Left kidney (tissue), 2 donors: ENCODE measurements around the gene AAK1. TPM values are rescaled to one million over a fixed set of nuclear protein-coding genes. Genes with fewer than 3 reads are reported as not detected.

Experiments used
- DNase-seq: peaks from one replicate; pipeline ENCODE4 v3.0.0-alpha.2; 2013
- polyA plus RNA-seq: library from polyadenylated mRNA; unstranded; fragments of 120-200 nt; gene quantifications from one replicate; pipeline ENCODE4 v1.2.1, GENCODE V29; 2013; ENCODE audit not compliant: insufficient read length

The AAK1 gene
- polyA plus RNA-seq, 1 donor = 26.5 TPM

DNA sequence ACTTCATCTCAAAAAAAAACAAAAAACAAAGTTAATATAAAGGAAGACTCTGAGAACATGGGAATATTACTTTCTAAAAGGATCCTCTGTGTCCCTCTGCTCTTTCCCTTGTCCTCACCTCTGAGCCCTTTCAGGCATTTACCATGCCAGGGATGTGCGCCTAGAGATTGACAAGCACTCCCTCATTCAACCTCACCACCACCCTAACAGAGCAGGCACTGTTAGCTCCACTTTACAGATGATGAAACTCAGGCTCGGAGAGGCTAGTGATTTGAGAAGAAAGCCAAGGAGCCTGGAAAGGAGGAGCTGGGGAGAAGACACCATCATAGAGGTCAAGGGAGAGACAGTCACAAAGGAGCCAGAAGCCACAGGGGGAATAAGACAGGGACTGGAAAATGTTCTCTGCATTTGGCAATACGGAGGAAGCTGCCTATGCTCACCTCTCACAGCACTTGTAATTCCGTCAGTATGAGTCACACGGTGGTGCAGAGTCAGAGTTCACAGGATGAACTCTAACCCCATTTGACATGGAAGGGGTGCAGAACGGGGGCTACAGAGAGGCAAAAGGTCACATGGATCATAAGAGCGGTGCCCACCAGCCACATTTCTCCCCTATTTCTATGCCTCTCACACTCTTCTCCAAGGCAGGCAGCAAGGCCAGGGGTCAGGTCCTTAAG lies 104.5 kb downstream of the AAK1 start:
- no peak for DNase-seq

DNA sequence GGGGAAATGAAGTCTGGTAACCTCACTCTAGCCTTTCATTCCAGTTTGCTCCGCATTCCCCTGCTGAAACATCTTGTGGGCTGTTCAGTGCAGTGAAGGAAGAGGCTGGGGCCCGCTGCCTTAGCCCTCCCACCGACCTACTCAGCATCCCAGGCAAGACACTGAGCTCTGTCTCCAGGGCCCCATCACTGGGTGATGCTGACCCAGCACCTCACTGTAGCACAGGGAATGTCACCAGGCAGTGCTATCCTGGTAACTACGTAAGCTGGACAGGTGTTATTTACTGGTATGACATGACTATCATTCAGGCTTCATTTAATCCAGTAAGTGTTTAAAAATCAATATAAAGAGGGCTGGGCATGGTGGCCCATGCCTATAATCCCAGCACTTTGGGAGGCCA lies 105.3 kb downstream of the AAK1 start:
- no peak for DNase-seq

DNA sequence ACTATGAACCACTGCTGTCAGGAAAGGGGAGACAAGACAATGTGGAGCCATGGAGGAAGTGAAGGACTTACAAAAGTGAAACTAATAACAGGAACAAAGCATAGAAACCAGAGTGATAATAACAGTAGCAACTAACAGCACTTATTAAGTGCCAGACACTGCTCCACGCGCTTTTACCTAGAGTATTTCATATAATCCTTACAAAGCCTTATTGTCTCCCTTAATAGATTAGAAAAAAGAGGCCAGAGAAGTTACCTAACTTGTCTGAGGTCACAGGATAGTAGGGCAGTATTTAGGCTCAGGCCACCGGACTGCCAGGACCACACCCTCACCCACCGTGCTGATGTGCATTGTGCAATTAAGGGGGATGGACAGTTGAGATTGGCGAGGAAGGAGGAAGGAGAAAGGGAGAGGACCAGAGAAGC lies 107.7 kb downstream of the AAK1 start:
- DNase-seq = no peak

DNA sequence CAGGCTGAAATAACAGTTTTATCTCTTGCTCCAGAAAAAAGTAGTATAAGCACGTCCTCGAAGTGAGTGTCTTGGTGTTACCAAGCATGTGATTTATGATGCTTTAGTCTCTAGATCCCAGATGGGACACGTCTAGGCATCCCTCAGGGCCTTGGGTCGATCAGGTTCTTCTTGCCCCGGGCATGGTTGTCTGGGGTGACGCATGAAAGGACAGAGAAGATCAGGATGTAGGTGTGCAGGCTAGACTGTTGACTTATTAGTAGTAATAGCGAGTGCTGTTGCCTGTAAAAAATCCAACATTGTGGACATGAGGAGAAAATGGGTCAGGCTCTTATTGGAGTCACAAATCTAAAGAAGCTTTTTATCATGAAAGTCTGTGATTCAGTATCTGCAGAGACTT lies 112.4 kb downstream of the AAK1 start:
- no peak for DNase-seq

DNA sequence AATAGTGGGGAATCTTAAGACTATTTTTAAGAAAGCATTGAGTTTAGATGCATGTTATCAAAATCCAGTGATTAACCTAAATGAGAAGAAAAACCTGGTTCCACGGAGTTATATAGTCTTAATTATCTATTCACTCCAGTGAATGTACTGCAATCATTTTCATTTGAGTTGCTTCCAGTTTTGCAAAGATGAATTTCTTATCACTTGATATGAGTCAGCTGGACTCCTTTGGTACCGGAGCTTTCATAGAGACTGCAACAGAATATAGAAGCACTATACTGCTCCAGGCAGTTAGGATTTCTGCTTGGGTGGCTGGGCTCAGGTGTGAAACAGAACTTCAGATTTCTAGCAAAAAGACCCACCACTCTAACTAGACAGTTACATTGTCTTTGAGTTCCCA lies 114.1 kb downstream of the AAK1 start:
- peak; percentile 2 for DNase-seq

DNA sequence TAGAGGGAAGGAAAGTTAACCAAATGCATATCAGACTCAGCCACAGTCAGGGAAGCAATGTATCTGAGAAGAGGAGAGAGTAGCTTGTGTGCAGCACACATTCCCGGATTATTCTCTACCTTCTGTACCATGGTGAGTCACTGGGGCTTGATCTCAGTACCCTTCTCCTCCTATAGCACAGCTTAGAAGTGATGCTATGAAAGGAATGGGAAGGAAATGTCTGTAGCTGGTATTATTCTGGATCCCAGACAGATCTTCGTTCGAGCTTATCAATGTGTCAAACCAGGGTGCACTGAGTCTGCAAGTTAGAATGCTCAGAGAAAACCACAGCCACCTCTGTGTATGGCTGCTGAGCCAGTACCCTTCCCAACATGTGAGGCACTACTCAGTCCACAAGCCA lies 118.3 kb downstream of the AAK1 start:
- no peak for DNase-seq

DNA sequence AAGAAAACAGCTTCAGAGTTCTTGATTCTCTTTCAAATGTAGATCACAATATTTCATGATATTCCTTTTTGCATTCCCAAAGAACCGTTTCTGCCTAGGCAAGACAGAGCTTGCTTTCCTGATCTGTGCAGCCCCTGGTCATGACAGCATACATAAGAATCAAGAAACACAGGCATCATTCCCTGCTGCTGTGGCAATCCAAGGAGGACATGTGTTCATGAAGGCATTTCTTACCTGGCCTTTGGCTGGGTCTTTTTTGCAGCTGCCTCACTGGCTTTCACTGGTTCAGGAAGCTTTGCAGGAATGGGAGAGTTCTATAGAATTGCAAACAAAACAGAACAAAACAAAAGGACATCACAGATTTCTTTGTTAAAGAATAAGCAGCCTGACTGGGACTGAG lies 118.7 kb downstream of the AAK1 start:
- DNase-seq = no peak

DNA sequence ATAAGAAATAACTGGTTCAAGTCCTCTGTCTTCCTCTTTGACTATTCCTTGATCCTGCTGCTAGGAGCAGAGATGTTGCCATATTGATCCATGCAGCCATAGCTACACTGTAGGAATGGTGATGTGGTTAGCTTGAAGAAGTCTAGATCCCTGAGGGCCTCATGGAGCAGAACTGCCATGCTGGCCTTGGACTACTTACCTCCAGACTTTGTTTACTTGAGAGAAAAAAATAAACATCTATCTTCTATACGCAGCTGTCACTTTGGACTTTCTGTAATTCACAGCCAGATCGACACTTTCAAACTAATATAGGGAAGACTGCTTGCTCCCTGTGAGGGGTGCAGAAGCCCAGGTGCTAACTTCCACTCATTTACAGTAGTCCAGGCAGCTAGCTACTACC lies 121.8 kb downstream of the AAK1 start:
- no peak for DNase-seq

DNA sequence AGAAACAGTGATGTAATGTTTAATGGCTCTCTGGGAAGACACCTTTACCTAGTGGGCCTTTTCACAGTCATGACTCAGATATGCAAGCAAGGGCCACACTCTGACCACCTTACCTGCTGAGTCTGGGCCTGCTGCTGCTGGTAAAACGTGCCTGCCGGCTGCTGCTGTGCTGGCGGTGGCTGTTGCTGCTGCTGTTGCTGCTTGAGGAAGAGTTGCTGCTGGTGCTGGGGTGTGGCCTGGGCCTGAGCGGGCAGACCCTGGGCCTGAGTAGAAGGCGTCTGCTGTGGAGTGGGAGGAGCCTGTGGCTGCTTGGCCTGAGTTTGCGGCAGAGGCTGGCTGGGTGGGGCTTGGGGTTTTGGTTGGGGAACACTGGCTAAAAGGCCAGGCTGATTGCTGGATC lies 124.7 kb downstream of the AAK1 start:
- no peak for DNase-seq

DNA sequence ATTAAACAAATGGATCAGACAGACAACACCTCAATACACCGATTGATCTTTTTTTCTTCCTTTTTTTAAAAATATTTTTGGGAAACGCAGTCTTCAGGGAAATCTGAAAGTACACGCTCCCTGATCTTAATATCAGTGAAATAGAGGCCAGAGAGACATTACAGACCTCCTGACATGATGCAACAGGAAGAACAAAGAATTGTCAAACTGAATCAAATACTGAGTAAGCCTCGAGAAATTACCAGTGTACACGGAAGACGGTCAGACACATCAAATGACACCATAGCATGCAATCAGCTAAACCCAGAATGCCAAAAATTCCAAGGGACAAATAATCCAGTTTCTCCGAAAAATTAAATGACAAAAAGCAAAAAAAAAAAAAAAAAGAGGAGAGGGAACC lies 126.1 kb downstream of the AAK1 start:
- DNase-seq = no peak

DNA sequence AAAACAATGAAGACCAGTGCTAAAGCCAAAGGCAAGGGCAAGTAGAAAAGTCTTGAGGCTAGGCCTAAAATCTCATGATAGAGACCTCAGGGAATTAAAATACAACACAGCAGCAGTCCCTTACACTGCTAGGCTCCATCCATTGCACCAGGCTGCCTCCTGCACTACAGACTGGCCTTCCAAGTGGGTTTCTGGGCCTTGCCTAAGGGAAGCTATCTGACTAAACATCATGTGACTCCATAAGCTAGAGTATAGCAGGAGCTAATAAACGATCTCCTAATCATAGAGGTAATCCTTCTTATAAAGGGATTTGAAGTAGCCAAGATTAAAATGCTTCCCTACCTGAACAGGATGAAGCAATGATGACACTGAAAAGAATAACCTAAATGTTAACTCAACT lies 128.7 kb downstream of the AAK1 start:
- DNase-seq = no peak

DNA sequence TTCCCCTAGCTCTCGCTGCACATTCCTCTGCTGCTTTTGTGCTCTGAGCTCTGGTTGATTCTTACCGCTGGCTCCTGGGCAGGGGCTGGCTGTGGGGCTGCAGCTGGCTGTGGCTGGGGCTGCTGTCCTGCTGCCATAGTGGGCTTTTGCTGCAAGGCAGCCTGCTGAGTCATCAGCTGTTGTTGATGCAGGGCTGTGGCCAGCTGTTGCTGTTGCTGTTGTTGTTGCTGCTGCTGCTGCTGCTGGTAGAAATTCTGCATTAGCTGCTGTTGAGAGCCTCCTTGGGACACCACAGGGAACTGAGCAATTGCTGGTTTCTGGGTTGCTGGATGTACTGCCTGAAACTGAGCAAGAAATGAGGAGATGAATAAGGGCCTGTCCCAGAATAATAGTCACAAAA lies 129.1 kb downstream of the AAK1 start:
- DNase-seq = peak; percentile 24

DNA sequence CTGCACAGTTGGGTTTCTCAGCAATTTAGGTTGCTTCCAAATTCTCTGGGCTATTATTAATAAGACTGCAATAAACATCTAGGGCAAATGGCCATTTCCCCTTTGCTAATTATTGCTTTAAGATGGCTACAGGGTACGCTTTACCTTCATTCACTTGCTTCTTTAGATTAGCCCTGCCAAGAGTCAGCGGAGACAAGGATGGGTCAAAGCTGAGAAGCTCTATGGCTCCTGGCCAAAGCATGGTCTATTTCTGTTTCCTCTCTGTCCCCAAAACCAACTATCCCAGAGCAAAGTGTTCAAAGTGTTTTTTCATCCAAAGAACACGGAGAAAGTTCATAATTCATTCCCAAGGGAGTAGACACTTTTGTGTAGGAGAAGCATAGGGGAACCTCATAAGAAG lies 131.1 kb downstream of the AAK1 start:
- DNase-seq = no peak

DNA sequence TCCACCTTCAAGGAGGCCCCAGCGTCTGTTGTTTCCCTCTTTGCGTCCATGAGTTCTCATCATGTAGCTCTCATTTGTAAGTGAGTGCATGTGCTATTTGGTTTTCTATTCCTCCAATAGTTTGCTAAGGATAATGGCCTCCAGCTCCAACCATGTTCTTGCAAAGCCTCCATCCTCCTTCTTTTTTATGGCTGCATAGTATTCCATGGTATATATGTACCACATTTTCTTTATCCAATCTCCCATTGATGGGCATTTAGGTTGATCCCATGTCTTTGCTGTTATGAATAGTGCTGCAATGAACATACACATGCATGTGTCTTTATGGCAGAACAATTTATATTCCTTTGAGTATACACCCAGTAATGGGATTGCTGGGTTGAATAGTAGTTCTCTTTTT lies 133.3 kb downstream of the AAK1 start:
- DNase-seq = no peak

DNA sequence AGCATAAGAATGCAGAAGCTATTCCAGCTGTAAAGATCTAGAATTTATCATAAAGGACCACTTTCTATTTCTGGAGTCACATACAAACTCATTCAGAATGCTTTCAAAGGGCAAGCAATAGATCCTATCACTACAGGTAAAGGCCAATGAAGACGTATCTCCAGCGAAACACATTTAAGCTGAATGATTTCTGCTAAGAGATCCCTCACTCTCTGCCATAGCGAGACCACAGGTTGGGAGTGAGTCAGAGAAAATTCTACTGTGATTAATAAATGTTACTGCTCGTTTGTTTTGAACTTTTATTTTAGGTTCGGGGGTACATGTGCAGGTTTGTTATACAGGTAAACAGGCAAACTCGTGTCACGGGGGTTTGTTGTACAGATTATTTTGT lies 133.8 kb downstream of the AAK1 start:
- no peak for DNase-seq

DNA sequence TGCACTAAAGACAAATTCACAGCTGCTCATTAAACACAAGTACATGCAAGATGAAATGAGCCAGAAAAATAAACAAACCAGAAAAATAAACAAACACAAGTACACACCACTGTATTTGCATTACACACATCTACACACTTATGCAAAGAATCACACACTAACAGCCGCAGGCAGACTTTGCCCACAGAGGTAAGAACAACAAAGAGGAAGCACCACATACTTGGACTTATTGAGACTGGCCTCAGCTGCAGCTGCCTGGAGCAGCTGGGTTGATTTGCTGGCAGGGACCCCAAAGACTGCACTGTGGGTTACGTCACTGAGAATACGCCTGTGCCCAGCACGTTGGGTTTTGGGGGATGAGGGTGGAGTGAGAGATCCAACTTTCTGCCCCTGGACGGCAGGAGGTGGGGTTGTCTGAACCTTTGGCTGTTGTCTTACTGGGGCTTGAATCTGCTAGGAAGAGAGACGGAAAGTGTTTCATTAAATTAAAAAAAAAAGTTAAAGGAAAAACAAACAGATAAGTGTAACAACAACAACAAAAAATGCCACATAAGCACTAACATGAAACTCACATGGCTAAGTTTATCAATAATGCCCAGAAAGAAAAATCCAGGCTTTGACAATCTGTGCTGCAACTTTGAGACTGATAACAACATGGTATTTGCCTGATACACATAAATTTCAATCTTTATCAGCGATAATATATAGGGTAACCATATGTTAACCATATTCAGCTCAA lies 134.4 kb downstream of the AAK1 start:
- no peak for DNase-seq

DNA sequence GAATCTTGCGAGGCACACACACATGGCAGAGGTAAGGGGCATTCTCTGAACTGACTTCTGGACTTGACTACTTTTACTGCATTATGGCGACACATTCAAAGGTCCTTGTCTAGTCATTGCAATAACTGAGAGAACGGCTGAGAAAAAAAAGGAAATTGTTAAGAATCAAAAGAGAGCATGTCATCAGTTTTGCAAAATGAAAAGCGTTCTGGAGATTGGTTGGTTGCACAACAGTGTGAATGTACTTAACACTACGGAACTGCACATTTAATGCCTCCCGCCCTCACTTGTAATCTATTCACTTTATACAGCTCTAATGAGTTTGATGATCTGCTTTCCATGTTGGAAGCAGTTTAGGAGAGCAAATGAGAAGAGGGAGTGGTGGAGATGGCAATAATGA lies 137.8 kb downstream of the AAK1 start:
- no peak for DNase-seq

DNA sequence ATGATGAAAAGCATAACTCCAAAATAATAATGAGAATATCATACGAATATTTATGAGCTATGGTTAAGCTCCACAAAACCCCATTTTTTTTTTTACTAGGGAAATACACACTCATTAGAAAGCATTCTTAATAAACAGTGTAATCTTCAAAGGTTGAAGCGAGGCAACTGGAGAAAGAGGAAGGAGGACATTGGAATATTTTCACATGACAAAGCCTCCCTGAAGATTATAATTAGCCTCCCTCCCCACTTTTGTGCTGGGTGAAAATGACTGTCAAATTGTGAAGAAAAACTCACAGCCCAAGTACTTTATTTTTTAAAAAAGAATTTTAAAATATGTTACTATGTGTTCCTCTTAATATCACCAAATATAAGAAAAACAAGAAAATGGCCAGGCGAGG lies 142.2 kb downstream of the AAK1 start:
- no peak for DNase-seq

DNA sequence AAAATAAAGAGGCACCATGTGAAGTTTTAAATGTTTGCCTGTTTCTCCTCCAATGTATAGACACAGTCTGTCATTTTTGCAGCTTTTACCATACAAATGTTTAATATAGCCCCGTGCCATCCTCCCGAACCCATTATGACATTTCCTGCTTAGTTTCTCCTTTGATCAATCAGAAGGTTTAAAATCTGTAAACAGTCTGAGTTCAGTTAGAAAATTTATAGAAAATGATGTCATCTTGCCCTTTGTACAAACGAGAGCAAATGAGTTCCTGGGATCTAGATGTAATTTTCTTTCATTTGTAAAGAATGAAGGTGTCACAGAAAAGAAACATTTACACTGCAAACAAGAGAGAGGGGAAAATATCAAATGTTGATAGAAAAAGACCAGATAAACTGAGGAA lies 143.6 kb downstream of the AAK1 start:
- DNase-seq = no peak

DNA sequence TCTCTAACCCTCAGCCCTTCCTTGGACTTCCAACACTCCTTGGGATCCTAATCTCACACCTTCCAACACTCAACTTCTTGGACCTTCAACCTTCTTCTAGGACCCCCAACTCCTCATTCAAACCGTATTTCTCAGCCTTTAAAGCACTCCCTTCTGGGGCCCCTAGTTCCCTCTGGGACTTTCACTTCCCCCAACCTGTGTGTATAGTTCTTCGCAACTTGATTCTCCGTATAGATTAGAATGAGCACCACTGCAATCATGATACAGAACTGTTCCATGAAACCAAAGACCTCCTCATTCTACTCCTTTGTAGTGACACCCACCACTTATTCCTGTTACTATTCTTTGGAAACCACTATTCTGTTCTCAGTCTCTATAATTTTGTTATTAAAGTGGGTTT lies 144.3 kb downstream of the AAK1 start:
- DNase-seq = no peak

DNA sequence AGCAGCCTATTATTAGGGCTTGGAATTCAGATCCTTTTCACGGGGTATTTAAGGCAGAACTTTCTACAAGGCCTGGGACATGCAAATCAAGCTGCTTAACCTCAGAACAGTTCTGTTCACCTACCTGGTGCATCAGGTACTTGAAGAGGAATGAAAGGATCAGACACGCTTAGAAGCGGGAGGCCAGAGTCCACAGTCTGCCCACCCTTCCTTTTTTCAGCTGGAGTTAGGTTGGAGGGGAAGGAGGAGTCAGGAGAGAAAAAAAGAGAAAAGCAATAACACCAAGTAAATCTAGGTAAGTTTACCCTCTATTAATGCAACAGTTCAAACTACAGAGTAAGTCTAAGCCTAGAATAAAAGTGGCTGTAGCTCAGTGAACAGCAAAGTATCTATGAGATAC lies 147.7 kb downstream of the AAK1 start:
- DNase-seq = no peak

DNA sequence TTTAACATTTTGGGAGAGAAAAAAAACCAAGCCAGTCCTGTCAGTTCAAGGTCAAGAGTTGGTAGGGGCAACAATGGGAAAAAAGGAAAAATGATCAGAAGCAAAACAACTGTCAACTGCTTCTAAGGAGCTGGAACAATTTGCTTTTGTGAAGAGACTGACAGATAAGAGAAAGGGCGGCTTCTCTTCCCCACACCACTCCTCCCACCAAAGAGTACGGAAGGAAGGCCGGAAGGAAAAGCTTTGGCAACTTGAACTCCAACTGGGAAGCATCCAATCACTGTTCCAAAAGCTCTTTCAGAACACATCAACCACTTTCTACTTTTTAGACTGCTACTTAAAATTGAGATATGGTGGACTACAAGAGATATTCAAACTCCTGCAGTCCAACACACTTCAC lies 148.5 kb downstream of the AAK1 start:
- no peak for DNase-seq

DNA sequence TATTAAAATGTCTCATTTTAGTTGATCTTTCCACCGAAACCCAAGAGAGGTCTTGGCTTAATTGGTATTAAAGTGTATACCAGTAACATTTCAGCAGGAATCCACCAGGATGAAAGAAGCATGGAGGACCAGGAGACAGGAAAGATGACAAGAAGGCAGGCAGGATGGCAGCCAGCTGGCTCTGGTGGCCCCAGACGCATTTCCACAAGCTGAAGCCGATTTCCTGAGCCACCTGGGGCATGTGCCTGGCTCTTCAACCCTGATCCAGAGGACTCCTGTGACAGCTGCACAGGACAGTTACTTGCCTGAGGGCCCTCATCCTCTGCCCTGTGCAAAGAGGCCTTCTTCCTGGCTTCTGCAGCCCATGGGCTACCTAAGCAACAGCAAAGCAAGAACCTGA lies 149.4 kb downstream of the AAK1 start:
- DNase-seq = no peak

DNA sequence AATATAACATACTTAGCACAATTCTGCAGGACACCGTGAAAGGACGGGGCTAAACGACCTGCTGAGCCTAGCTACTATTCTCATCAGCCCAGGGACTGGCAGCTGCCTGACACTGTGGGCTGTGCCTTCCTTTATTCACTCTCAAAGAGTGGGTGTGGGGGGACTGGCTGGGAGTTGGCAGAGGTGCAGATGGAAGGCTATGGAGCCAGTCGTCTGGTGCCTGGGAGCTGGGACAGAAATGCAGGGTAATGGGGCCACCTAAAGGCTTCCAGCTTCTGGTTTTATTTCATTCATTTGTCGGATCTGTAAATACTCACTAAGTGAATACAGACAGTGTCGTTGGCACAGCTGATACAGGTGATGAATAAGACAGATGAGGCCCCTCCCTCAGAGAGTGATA lies 150.3 kb downstream of the AAK1 start:
- no peak for DNase-seq
